ENCODE measurements around the gene CAMK1D. TPM values are rescaled to one million over a fixed set of nuclear protein-coding genes. Genes with fewer than 3 reads are reported as not detected.

The CAMK1D gene
- polyA plus RNA-seq, 1 of the 3 experiments (the other 2 are of a cell fraction) = 4.1 TPM

DNA sequence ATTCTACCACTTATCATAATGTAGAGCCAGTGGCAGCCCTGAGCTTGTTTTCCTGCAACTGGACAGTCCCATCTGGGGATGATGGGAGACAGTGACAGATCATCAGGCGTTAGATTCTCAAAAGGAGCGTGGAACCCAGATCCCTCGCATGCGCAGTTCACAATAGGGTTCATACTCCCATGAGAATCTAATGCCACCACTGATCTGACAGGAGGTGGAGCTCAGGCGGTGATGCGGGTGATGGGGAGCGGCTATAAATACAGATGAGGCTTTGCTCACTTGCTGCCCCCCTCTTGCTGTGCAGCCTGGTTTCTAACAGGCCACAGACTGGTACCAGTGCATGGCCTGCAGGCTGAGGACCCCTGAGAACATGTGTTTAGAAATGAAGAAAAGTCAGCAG lies 260.1 kb downstream of the CAMK1D start:
- Histone ChIP-seq H3K9me3 (no peaks in the 10 kb centered on the region), H3K36me3 (replicated peaks in 1 of 2; ENCODE audit: control insufficient read depth in 1 of 2, insufficient read depth in 2 of 2, low read length in 1 of 2) (no peaks in the 10 kb centered on the region), H4K20me1 (ENCODE audit: insufficient read depth) (no peaks in the 10 kb centered on the region), H3K4me1 (ENCODE audit: control insufficient read depth in 1 of 2, insufficient read depth in 2 of 2, low read depth in 1 of 2, low read length in 1 of 2) (no peaks in the 10 kb centered on the region; a peak in 1 of 4 replicates), H3K27me3 (ENCODE audit: insufficient read depth) (no peaks in the 10 kb centered on the region), H3K9me2 (no peaks in the 10 kb centered on the region), H2AFZ (ENCODE audit: low read depth) (no peak overlapping the region), H3K9ac (no peak overlapping the region), H3K79me2 (ENCODE audit: insufficient read depth) (no peaks in the 10 kb centered on the region), H3F3A (replicated peaks; ENCODE audit: insufficient read depth) (no peaks in the 10 kb centered on the region), H3K4me2 (no peak overlapping the region), H3K4me3 (ENCODE audit: low read depth in 2 of 2, low read length in 1 of 2) (no peak overlapping the region), H3K27ac (ENCODE audit: low read depth in 2 of 2, low read length in 1 of 2) (no peak overlapping the region)
- ChIA-PET POLR2A (no interaction called here), CTCF (no interaction called here)
- 90% methylated on average over 7 of the region's 7 CpGs for WGBS (ENCODE audit: low lambda C conversion rate)
- no peak for DNase-seq
- TF ChIP-seq, protein P1, sequence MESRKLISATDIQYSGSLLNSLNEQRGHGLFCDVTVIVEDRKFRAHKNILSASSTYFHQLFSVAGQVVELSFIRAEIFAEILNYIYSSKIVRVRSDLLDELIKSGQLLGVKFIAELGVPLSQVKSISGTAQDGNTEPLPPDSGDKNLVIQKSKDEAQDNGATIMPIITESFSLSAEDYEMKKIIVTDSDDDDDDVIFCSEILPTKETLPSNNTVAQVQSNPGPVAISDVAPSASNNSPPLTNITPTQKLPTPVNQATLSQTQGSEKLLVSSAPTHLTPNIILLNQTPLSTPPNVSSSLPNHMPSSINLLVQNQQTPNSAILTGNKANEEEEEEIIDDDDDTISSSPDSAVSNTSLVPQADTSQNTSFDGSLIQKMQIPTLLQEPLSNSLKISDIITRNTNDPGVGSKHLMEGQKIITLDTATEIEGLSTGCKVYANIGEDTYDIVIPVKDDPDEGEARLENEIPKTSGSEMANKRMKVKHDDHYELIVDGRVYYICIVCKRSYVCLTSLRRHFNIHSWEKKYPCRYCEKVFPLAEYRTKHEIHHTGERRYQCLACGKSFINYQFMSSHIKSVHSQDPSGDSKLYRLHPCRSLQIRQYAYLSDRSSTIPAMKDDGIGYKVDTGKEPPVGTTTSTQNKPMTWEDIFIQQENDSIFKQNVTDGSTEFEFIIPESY (IDR thresholded peaks at IDR 0.05; ENCODE audit: borderline replicate concordance, low read depth) = no peak
- TF ChIP-seq YY1 (IDR thresholded peaks at IDR 0.05; ENCODE audit: low read depth) (no peak), RCOR1 (IDR thresholded peaks at IDR 0.05; ENCODE audit: low read length) (no peak), FOXM1 (IDR thresholded peaks at IDR 0.05; ENCODE audit: low read depth) (no peak), EP300 (IDR thresholded peaks at IDR 0.05; ENCODE audit: borderline replicate concordance in 1 of 2, low read depth in 1 of 2, low read length in 1 of 2) (no peak), TAF1 (IDR thresholded peaks at IDR 0.05; ENCODE audit: borderline replicate concordance, low read depth, low read length) (no peak), SMC3 (IDR thresholded peaks at IDR 0.05; ENCODE audit: low read depth, low read length) (no peak), MXI1 (IDR thresholded peaks at IDR 0.05; ENCODE audit: low read depth, low read length) (no peak), RAD21 (IDR thresholded peaks at IDR 0.05; ENCODE audit: low read length) (no peak)
- TF ChIP-seq, protein P2, sequence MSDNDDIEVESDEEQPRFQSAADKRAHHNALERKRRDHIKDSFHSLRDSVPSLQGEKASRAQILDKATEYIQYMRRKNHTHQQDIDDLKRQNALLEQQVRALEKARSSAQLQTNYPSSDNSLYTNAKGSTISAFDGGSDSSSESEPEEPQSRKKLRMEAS (IDR thresholded peaks at IDR 0.05; ENCODE audit: low read depth) = no peak
- TF ChIP-seq, protein P3, sequence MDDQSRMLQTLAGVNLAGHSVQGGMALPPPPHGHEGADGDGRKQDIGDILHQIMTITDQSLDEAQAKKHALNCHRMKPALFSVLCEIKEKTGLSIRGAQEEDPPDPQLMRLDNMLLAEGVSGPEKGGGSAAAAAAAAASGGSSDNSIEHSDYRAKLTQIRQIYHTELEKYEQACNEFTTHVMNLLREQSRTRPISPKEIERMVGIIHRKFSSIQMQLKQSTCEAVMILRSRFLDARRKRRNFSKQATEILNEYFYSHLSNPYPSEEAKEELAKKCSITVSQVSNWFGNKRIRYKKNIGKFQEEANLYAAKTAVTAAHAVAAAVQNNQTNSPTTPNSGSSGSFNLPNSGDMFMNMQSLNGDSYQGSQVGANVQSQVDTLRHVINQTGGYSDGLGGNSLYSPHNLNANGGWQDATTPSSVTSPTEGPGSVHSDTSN (IDR thresholded peaks at IDR 0.05) = no peak
- TF ChIP-seq, protein P4, sequence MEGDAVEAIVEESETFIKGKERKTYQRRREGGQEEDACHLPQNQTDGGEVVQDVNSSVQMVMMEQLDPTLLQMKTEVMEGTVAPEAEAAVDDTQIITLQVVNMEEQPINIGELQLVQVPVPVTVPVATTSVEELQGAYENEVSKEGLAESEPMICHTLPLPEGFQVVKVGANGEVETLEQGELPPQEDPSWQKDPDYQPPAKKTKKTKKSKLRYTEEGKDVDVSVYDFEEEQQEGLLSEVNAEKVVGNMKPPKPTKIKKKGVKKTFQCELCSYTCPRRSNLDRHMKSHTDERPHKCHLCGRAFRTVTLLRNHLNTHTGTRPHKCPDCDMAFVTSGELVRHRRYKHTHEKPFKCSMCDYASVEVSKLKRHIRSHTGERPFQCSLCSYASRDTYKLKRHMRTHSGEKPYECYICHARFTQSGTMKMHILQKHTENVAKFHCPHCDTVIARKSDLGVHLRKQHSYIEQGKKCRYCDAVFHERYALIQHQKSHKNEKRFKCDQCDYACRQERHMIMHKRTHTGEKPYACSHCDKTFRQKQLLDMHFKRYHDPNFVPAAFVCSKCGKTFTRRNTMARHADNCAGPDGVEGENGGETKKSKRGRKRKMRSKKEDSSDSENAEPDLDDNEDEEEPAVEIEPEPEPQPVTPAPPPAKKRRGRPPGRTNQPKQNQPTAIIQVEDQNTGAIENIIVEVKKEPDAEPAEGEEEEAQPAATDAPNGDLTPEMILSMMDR (IDR thresholded peaks at IDR 0.05) = no peak
- TF ChIP-seq, protein P5, sequence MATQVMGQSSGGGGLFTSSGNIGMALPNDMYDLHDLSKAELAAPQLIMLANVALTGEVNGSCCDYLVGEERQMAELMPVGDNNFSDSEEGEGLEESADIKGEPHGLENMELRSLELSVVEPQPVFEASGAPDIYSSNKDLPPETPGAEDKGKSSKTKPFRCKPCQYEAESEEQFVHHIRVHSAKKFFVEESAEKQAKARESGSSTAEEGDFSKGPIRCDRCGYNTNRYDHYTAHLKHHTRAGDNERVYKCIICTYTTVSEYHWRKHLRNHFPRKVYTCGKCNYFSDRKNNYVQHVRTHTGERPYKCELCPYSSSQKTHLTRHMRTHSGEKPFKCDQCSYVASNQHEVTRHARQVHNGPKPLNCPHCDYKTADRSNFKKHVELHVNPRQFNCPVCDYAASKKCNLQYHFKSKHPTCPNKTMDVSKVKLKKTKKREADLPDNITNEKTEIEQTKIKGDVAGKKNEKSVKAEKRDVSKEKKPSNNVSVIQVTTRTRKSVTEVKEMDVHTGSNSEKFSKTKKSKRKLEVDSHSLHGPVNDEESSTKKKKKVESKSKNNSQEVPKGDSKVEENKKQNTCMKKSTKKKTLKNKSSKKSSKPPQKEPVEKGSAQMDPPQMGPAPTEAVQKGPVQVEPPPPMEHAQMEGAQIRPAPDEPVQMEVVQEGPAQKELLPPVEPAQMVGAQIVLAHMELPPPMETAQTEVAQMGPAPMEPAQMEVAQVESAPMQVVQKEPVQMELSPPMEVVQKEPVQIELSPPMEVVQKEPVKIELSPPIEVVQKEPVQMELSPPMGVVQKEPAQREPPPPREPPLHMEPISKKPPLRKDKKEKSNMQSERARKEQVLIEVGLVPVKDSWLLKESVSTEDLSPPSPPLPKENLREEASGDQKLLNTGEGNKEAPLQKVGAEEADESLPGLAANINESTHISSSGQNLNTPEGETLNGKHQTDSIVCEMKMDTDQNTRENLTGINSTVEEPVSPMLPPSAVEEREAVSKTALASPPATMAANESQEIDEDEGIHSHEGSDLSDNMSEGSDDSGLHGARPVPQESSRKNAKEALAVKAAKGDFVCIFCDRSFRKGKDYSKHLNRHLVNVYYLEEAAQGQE (IDR thresholded peaks at IDR 0.05; ENCODE audit: low read depth, low read length) = no peak

Data from SK-N-SH (cell line).